Jurkat, Clone E6-1 (cell line): Measurements from ENCODE around the gene MTM1.

ENCODE experiments used
- DNase-seq: peaks from one replicate; pipeline ENCODE4 v3.0.0-alpha.2; 2011; ENCODE audit warnings: low read depth, low spot score
- H3K4me3 ChIP-seq: 2 replicates; pipeline ENCODE4 v1.5.1; 2011; ENCODE audit warnings: mild to moderate bottlenecking, low read length, control low read depth, moderate library complexity

MTM1 gene

DNA sequence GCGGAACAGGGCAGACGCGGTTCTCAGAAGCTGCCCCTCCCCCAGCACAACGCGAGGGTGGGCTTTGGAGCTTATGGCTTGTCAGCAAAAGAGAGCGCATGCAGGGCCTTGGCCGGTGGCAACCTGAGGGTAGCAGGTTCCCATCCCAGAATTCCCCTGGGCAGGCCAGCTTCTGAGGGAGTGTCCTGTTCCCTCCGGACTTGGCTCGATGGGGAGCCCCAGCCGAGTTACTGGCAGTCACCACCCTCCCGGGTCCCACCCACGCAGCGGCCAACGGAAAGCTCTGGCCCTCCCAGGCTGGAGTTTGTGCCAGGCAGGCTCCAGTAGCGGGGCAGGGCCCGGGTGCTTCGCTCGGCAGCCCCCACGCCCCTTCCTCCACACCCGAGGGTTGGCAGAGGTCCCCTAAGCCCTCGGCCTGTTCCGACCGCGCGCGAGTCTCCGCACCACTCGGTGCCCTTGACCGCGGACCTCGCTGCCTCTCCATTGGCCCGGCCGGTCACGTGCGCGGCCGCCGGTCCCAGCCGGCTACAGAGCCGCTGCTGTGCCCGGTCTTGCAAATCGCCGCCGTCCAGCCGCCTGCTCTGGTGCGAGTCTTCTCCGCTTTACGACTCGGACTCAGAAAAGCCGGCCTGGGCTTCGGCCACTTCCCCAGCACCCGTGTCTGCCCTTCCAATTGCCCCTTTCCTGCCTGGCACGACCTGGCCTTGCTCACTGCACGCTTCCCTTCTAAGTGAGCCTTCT is 20.9 kb upstream of the MTM1 start:
- no peak overlapping the region for H3K4me3 ChIP-seq
- DNase-seq: no peak

DNA sequence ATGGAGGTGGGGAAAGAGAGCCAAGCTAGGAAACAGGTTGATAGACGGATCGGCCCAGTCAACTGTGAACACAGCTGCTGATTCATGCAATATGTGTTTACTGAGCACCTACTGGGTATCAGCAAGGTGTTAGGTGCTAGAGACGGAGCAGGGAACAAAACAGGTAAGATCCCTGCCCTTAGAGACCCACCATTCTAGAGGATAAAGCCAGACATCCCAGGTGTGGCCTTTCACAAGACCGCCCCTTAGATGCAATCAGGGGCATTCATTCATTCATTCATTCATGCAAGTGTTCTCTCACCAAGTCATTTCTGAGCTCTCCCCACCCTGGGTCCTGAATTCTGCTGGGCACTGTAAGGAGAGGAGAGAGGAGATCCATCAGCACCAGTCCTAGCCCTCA is 20.2 kb upstream of the MTM1 start:
- DNase-seq: no peak
- H3K4me3 ChIP-seq: no peak overlapping the region

DNA sequence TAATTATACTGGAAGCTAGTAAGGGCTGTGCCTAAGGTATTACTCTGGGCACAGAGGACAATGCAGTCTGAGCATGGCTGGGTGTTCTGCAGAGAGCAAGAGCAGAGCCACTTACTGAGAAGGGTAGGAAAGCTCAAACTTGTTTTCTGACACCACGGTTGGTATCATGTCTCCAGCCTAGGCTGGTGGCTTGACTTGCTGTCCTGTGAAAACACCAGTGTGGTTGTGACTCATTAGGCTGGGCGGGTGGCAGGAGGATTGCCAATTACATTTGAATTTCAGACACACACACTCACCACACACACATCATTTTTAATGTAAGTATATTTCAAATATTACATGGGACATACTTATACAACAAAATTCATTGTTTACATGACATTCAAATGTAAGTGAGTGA is 19.7 kb upstream of the MTM1 start:
- no peak for DNase-seq
- no peak overlapping the region for H3K4me3 ChIP-seq

DNA sequence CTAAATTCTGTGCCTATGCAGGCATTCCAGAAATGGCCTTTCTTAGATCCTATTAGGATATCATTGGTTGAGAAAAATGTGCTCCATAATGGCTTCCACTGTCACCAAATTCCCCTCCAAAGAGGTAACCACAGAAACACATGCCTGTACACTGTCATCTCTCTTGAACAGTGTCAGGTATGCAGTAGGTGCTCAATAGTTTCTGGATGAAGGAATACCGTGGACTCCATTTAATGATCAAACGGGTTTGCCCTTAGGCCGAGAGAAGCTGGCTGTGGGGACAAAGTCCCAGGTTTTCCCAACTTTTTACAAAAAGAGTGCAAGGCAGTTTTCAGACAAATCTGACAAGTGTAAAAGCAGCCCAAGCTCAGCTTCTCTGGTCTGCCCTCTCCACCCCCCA is 16.5 kb upstream of the MTM1 start:
- DNase-seq: no peak
- no peak overlapping the region for H3K4me3 ChIP-seq

DNA sequence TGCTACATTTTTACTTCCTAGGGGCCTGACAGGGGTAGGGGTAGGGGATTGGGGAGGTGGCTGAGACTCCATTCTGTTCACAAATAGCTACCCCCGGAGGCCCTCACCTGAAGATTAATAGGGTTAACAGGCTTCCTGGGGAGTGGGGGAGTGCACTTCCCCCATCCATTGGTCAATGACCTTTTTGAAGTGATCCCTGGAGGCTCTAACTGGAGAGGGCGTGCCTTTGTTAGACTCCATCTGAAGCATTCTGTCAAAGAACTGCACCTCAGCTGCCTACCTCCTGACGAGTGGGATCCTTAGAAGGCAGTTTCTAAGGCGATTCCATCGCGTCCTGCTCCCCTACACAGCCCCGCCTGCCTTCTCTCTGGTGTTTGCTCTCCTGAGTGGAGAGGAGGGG is 10.0 kb upstream of the MTM1 start:
- DNase-seq: no peak
- no peak overlapping the region for H3K4me3 ChIP-seq

DNA sequence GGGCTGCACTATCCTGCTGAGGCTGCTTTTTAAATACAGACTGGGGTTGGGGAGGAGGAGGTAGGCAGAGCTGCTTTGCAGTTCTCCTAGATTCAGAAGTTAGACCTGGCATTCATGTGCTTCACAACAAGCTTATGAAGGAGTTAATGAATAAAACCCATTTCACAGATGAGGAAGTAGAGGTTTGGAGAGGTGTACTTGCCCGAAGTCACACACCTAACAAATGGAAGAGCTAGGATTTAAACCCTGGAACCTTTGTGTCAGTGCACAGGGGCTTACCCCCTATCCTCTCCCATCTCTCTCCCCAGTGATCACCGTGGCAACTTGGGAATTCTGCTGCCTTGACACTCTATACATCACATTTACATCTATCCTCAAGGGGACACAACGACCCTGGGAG is 3.6 kb upstream of the MTM1 start:
- DNase-seq: no peak
- H3K4me3 ChIP-seq: no peak overlapping the region

DNA sequence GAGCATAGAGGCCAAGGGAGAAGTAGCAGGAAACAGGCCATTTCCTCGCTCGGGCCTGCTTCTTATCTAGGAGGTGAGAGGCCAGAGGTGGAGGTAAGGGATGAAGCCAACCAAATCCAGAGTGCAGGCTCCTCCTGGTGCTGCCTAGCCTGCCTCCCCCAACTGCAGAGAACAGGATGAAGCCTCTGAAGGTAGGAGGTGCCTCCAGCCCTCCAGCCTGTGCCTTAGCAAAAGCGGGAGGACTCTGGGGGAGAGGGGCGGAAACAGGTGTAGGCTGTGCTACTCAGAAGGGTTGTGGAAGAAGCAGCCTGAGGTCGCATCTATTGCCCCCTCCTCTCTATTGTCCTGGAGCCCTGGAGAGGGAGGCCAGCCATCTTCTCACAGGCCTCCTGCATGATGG is 2.9 kb upstream of the MTM1 start:
- no peak for DNase-seq
- no peak overlapping the region for H3K4me3 ChIP-seq

DNA sequence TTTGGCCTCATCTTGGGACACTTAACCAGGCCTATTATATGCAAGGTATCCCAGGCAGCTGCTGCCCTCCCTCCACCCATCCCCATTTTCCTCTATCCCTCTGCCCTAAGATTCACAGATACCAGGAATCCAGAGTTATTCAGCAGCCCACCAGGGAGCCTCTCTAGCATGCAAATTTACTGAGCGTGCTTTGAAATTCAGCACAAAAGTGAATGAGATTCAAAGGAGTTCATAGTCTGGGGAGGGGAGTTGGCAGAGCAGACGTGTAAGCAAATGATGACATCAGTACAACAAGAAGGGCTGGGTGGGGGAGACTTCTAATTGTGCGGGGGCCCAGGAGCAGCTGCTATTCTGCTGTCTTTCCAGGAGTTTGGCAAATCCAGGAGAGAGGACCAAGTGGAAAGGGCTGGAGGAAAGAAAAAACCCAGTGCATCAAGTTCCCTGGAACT is 1.7 kb upstream of the MTM1 start:
- H3K4me3 ChIP-seq: no peak overlapping the region
- no peak for DNase-seq

DNA sequence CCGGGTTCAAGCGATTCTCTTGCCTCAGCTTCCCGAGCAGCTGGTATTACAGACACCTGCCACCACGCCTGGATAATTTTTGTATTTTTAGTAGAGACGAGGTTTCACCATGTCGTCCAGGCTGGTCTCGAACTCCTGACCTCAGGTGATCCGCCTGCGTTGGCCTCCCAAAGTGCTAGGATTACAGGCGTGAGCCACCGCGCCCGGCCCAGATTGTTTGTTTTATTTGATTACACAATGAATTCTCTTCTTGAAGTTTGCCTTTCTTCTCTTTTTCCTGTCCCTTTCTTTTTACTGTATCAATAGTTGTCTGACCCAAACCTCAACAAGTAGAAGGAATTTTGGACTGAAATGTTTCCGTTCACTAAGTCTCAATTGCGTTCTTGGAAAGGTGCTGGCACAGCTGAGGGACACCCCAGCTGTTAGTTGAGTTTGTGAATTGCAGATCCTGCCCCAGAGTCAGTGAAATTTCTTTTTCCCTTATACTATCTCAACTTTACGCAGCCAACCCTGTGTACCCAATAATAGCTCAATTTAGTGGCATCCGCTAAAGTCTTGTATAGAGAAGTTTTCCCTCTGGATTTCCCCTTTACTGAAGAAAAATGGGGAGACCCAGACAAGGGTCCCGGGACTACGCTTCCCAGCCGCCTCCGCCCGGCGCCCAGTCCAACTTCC is 639 bp upstream of the MTM1 start:
- H3K4me3 ChIP-seq: peak overlapping the region; percentile 38
- no peak for DNase-seq

DNA sequence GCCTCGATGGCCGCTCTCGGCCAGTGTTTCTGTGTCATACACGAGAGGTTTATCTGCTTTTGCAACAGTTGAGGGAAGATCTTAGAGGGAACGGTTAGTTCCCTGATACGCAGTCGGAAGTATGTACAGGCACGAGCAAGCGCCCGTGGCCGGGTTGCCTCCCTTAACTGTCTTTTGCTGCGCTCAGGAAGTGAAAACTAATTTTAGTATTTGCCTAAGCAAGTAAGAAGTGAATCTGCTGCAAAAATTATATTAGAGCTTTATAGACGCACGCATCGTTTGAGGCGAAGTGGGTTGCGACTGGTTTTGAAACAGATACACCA is 695 bp downstream of the MTM1 start:
- H3K4me3 ChIP-seq: peak overlapping the region; percentile 62
- no peak for DNase-seq

DNA sequence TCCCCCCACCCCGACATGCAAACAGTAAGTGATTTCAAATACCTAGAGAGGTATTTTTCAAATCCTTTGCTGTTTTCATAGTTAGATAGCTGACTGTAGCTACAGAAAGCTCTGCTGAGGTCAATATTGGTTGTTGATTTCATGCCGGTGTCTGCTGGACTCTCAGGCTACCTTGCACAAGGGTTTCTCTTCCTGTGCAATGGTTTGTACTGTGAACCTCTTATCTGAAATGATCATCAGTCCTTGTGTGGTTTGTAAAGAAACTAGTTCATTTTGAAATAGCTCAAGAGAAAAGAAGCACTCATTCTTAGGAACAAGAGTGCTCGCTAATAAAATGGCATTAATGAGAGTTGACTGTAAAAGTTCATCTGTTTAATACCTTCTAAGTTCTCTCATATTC is 2.1 kb downstream of the MTM1 start:
- DNase-seq: no peak
- H3K4me3 ChIP-seq: peak overlapping the region; percentile 11

DNA sequence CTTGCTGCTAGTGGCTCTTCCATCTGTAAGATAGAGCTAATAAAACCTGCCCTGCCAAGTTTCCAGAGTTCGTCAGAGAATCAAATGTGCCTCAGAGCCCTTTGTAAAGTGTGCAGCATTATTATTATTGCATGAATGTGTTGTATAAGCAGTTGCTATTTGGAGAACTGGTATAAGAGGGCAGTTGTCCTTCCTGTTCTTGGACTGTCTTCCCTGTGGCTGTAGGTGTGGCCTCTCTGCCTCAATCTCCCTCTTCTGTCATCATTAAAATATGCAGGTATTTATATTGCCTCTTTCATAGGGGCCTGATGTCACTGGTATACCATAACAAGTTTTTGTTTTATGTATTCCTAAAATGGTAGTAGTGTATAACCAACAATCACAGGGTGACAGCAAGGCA is 3.8 kb downstream of the MTM1 start:
- H3K4me3 ChIP-seq: no peak overlapping the region
- DNase-seq: no peak

DNA sequence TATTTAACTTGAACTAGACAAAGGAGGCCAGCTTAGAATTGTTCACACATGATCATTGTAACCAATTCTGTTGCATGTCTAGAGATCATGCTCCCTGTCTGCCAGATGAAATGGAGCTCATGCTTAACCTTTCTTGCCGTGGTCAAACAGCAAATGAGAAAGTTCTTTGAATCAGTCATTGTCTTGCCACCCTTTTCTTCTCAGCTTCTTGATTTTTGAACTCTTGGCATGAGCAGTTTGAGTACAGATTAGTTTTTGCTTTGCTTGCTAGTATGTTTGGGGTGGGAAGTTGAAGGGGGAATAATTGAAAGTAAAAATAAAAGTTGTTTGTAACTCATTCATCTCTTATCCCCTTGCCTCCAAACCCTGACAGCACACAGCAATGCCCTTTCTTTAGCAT is 4.7 kb downstream of the MTM1 start:
- no peak overlapping the region for H3K4me3 ChIP-seq
- DNase-seq: no peak

DNA sequence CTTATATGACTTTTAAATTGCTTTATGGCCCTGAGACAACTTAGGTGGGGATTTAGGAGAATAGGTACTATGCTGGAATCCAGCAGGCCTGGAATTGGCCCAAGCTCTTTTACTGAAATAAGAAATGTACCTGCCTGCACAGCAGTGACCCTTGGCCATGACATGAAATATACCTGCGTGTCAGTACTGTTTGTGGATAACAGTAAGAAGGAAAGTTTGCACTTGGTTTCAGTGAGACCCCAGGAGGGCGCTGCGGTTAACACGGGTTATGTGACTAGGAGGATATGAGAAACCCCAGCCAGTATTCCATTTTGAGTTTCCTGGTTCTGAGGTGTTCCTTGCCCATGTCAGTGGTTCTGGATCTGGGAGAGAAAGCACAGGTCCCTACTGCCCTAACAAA is 5.3 kb downstream of the MTM1 start:
- no peak overlapping the region for H3K4me3 ChIP-seq
- DNase-seq: no peak

DNA sequence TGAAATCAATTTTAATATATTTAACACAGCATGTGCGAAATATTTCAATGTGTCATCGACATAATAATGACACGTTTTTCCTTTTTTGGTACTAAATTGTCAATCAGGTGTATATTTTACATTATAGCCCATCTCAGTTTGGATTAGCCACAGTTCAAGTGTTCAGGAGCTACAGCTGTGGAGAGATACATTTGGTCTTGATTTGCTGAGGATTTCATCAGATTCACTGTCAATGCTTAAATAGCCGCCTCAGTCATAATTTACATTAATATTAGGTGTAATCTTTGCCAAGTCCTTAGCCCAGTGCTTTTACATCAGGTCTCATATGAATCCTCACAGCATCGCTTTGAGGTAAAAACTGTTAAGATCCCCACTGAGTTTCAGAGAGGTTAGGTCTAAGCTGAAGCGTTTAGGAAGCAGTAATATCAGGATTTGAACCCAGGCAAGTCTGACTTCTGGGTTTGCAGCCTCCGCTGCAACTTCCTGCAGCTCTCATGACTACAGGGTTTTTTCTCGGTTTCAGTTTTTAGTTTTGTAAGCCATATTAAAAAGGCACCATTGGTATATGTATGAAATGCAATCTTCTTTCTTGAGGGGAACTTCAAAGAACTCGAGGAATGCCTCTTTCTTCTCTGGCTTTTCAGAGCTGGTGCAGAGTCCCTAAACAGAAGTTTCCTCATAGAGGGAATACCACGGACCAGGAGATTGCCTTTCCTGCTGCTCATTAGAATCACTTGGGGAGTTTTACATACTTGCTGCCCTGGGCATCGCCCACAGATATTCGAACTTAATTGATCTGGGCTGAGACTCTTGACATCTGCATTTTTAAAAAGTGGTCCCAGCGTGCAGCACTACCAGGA is 6.4 kb downstream of the MTM1 start:
- no peak for DNase-seq
- H3K4me3 ChIP-seq: no peak overlapping the region

DNA sequence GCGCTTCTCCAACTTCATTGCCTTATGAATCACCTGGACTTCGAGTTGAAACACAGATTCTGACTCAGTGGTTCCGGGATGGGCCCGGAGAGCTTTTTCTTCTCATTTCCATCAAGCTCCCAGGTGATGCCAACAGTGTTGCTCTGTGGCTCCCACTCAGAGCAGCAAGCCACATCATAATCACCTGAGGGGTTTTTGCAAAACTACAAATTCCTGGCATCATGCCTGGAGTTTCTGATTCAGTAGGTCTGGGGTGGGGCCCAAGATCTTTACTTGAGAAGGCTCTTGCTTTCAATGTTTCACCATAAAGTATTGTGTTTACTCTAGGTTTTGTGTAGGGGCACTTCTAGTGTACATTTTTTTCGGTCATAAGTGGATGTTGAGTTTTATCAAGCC is 7.0 kb downstream of the MTM1 start:
- DNase-seq: no peak
- H3K4me3 ChIP-seq: no peak overlapping the region

DNA sequence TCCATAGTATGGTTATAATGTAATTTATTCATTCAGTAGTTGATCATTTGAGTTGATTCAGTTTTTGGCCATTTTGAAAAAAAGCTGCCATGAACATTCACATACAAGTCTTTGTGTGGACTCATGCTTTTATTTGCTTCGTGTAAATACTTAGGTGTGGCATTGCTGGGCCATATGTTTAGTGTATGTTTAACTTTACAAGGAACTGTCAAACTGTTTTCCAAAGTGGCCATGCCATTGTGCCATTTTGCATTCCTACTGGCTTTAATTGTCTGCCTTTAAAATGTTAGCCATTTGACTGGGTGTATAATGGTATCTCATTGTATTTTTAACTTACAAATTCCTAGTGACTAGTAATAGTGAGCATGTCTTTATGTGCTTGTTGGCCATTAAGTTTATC is 8.8 kb downstream of the MTM1 start:
- no peak overlapping the region for H3K4me3 ChIP-seq
- no peak for DNase-seq

DNA sequence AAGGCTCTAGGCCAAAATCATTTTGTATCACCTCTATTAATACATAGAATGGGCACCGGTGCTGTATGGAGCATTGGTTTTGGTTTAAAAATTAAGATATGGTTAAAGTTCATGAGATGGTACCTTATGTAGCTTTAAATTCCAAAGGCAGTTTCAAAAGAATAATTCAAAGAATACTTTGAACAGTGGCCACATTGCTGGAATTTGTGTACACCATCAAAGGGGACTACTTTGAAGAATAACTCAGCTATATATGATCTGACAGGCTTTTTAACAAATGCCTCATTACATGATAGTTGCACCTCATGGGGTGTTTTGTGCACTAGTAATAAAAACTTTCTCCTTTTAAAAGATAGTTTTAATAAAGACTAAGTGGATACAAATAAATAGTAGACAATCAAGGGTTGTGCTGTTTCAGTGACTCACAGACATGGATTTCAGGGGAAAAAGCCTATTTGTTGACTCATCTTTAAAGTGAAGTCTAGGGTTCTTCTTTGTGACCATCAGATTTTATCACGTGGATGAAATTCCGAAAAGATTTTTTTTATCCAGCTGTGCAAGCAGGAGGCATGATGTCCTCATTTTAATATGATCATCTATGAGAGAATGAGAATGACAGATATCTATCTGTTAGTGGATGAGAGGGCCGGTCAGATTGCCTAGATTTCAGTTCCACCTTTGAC is 12.8 kb downstream of the MTM1 start:
- no peak overlapping the region for H3K4me3 ChIP-seq
- DNase-seq: no peak

DNA sequence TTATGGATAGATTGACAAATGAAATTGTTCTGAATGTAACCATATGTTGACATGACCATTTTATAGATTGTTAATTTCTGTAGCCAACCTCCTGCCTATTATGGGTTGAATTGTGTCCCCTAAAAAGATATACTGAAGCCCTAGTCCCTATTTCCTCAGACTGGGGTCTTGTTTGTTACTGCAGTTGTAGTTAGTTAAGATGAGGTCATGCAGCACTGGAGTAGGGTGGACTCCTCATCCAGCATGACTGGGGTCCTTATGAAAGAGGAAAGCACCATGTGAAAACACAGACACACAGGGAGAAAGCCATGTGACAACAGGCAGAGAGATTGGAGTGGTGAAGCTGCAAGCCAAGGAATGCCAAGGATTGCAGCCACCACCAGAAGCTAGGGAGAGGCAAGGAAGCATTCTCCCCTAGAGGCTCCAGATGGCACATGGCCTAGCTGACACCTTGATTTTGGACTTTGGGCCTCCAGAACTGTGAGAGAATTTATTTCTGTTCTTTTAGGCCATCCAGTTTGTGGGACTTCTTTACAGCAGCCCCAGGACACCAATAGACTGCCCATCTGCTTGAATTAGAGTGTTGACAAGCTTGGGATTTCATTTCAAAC is 14.0 kb downstream of the MTM1 start:
- DNase-seq: no peak
- no peak overlapping the region for H3K4me3 ChIP-seq
